Lung (tissue), 12 donors: ENCODE measurements around the gene HES7. TPM values are rescaled to one million over a fixed set of nuclear protein-coding genes. Genes with fewer than 3 reads are reported as not detected.

ENCODE experiments used
- ATAC-seq: fragments of 200-7000 bp; cut with Tn5 transposase; one replicate; pipeline ENCODE4 v1.9.1; 2020; ENCODE audit warnings: moderate number of reproducible peaks; ENCODE audit not compliant: insufficient read depth, low FRiP score
- DNase-seq, 3 donors: peaks; one replicate each; pipeline ENCODE4 v3.0.0-alpha.2; 2013 to 2017
- H3K27ac ChIP-seq, 2 donors: one replicate each; pipeline ENCODE4 v1.5.1; 2013; ENCODE audit warnings: mild to moderate bottlenecking in 2 of 2, moderate library complexity in 2 of 2, control low read depth in 1 of 2, inconsistent platforms in 1 of 2, low read depth in 1 of 2, low read length in 1 of 2
- H3K27me3 ChIP-seq, 3 donors: one replicate each; pipeline ENCODE4 v1.5.1; 2013; ENCODE audit warnings: low read length in 2 of 3; ENCODE audit not compliant: control insufficient read depth in 3 of 3, insufficient read depth in 3 of 3
- H3K36me3 ChIP-seq, 4 donors: one replicate each; pipeline ENCODE4 v1.5.1; 2013; ENCODE audit warnings: low read length in 4 of 4, mild to moderate bottlenecking in 1 of 4, moderate library complexity in 1 of 4; ENCODE audit not compliant: control insufficient read depth in 4 of 4, insufficient read depth in 4 of 4
- H3K4me1 ChIP-seq, 5 donors: one replicate each; pipeline ENCODE4 v1.5.1; 2013; ENCODE audit warnings: low read length in 5 of 5, mild to moderate bottlenecking in 2 of 5, moderate library complexity in 1 of 5; ENCODE audit not compliant: control insufficient read depth in 5 of 5, insufficient read depth in 5 of 5
- H3K4me3 ChIP-seq: one replicate; pipeline ENCODE4 v1.5.1; 2013; ENCODE audit warnings: mild to moderate bottlenecking, control low read depth, moderate library complexity
- H3K9ac ChIP-seq, 2 donors: one replicate each; pipeline ENCODE4 v1.5.1; 2013; ENCODE audit warnings: low read length in 2 of 2, control low read depth in 1 of 2; ENCODE audit not compliant: insufficient read depth in 1 of 2
- H3K9me3 ChIP-seq, 4 donors: one replicate each; pipeline ENCODE4 v1.5.1; 2013; ENCODE audit warnings: low read length in 3 of 4, mild to moderate bottlenecking in 1 of 4, moderate library complexity in 1 of 4; ENCODE audit not compliant: control insufficient read depth in 4 of 4, insufficient read depth in 3 of 4
- WGBS, 2 donors: extraction: QIAGEN DNeasy Blood & Tissue Kit; methylation state at CpG; one replicate each; pipeline ENCODE4 v1.1.7; 2013; 5-methylcytosine and 5-hydroxymethylcytosine counted together
- polyA plus RNA-seq, 2 donors: library from polyadenylated mRNA; stranded (reverse); fragments of 200-250 nt; gene quantifications; one replicate each; pipeline ENCODE4 v1.2.1, GENCODE V29; 2013
- total RNA-seq, 2 donors: library from RNA; depleted of rRNA in 1 of 2; stranded (reverse); fragments of >200 nt in 1 of 2; gene quantifications; one replicate each; pipeline ENCODE4 v1.2.1, GENCODE V29; 2014 to 2021
- TF ChIP-seq, protein P1 (sequence below): IDR thresholded peaks from 2 replicates; pipeline ENCODE4 v1.5.1; 2012; ENCODE audit warnings: mild to moderate bottlenecking; ENCODE audit errors: control extremely low read depth, extremely low read depth
- donor health status: control.
- donor health status: control.
- donor health status: Bipolar disorder and iron deficiency.
- donor health status: healthy.
- donor health status: DM: yes; HTN: yes; CAD: no.

The HES7 gene
- total and polyA plus RNA-seq, 4 donors: 0.22 to 0.55 (median 0.28) TPM; not detected in 1

DNA sequence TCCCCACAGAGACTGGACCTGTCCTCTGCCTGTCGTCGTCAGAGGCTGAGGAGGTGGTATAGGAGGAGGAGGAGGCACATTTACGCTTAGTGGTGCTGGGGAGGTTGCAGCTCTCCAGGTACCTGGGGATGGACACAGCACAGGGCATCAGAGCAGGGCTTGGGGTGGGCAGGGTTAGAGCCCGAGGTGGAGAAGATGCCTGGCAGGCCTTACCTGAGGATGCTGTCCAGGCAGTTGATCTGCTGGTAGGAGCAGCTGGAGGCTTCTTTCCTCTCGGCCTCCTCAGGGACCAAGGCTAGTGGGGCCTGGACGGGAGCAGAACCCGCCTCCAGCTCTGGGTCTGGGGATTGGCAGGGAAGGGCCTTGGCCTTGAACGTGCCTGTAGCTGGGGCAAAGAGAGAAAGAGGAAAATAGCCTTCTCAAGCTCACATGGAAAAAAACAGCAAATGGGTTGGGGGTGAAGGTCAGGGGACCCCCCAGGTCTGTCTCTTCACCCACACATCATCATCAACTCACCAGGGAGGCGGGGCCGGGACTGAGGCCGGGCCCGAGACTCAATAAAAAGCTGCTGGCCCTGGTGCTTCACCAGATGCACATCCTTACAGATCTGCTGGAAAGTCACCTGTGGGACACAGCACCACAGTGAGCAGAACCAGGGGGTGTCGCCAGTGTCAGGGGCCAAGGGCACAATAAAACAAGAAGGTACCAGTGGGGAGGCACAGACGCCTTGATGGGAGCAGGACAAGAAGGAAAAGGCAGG is 22.7 kb upstream of the HES7 start:
- 93 to 94% methylated on average over 14 of the region's 14 CpGs for WGBS, 2 donors
- Histone ChIP-seq H3K36me3 (peaks cover 47 to 85% (median 60%) of the 10 kb centered on the region in 4 donors), H3K27ac (no peak overlapping the region), H3K9ac (no peak overlapping the region), H3K4me3 (no peak overlapping the region), H3K27me3 (no peaks in the 10 kb centered on the region), H3K4me1 (peaks cover 0 to 12% (median 4%) of the 10 kb centered on the region in 5 donors), H3K9me3 (no peaks in the 10 kb centered on the region)
- TF ChIP-seq, protein P1, sequence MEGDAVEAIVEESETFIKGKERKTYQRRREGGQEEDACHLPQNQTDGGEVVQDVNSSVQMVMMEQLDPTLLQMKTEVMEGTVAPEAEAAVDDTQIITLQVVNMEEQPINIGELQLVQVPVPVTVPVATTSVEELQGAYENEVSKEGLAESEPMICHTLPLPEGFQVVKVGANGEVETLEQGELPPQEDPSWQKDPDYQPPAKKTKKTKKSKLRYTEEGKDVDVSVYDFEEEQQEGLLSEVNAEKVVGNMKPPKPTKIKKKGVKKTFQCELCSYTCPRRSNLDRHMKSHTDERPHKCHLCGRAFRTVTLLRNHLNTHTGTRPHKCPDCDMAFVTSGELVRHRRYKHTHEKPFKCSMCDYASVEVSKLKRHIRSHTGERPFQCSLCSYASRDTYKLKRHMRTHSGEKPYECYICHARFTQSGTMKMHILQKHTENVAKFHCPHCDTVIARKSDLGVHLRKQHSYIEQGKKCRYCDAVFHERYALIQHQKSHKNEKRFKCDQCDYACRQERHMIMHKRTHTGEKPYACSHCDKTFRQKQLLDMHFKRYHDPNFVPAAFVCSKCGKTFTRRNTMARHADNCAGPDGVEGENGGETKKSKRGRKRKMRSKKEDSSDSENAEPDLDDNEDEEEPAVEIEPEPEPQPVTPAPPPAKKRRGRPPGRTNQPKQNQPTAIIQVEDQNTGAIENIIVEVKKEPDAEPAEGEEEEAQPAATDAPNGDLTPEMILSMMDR: no peak
- DNase-seq (no peak), ATAC-seq (no peak)

DNA sequence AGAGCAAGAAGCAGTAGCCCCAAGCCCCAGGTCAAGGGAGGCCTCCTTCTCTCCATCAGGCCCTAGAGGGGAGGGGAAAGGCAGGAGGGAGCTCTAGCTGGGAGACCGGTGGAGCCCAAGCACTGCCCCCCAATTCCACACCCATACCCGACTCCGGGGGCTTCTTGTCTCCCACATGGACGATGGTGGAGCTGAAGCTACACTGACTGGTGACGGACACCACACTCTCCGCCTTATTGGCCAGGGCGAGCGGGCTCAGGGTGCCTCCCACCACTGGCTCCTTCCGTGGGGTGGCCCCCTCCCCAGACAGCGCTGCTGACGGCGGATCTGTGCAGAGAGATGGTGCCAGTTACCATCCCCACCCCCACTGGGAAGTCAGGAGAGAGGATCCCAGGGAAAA is 21.9 kb upstream of the HES7 start:
- peak overlapping the region in 1 of 2 donors; percentile 4 for H3K27ac ChIP-seq
- WGBS, 2 donors: 94 to 97% methylated on average over 12 of the region's 12 CpGs
- peaks cover 0 to 9% (median 1%) of the 10 kb centered on the region in 5 donors for H3K4me1 ChIP-seq
- no peaks in the 10 kb centered on the region for H3K9me3 ChIP-seq
- no peak for ATAC-seq
- no peaks in the 10 kb centered on the region for H3K27me3 ChIP-seq
- TF ChIP-seq, protein P1: no peak
- H3K9ac ChIP-seq: no peak overlapping the region
- no peak for DNase-seq
- no peak overlapping the region for H3K4me3 ChIP-seq
- H3K36me3 ChIP-seq: peaks cover 52 to 91% (median 65%) of the 10 kb centered on the region in 4 donors

DNA sequence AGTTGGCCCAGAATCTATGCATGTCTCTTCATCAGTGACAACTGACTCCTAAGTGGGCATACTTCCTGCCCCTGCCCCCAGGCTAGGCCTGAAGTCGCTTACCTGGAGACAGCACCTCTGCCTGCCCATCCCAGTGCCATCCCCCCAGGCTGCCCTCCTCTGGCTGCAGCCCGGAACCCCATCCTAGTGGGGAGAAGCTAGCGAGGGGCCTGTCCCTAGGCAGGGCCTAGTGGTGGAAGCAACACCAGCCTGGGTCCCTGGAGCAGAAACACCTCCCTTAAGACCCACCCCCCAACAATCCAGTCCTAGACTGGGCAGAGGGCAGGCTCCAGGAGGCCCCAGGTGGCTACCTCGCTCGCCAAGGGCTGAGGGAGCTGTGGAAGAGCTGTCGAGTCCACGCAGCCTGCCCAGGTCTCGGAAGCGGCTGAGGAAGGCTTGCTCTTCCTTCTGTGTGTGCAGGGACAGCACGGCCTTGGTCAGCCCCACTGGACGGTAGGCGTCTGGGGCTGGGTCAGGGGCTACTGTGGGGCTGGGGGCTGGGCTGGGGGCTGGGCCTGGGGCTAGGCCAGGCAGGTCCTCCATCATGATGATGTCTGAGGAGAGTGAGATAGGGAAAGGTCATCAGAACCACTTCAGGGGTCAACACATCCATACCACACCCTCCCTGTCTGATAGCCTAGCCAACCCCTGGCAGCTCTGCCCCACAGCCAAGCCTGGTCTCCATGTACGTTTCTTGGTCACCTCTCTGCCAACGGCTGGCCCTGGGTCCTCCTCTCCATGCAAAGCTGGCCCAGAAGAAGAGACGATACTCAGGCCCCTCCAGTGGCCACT is 20.7 kb upstream of the HES7 start:
- TF ChIP-seq, protein P1: no peak
- 94 to 95% methylated on average over 15 of the region's 15 CpGs for WGBS, 2 donors
- no peaks in the 10 kb centered on the region for H3K9me3 ChIP-seq
- no peak overlapping the region for H3K27ac ChIP-seq
- ATAC-seq (no peak), DNase-seq (no peak)
- H3K9ac ChIP-seq: no peak overlapping the region
- H3K4me3 ChIP-seq: no peak overlapping the region
- H3K4me1 ChIP-seq: no peaks in the 10 kb centered on the region
- peaks cover 45 to 90% (median 66%) of the 10 kb centered on the region in 4 donors for H3K36me3 ChIP-seq
- H3K27me3 ChIP-seq: no peaks in the 10 kb centered on the region
